Body of pancreas (tissue), 4 donors: Measurements from ENCODE around the gene POLR3E. TPM values are rescaled to one million over a fixed set of nuclear protein-coding genes. Genes with fewer than 3 reads are reported as not detected.
A peak's percentile ranks its signal among the peaks of the same experiment; 100 is the strongest.

ENCODE experiments used
- ATAC-seq: fragments of 150-250 bp; one replicate; pipeline ENCODE4 v1.9.1; 2016
- DNase-seq, 4 donors: peaks; one replicate each; pipeline ENCODE4 v3.0.0-alpha.2; 2019
- H3K27ac ChIP-seq, 4 donors: fragments of 200-600 bp; sonication (generic); 1 replicate in 3 of 4; 2 replicates in 1 of 4; pipeline versions ENCODE4 v1.5.1 to v1.6.1; 2016 to 2019; ENCODE audit warnings: mild to moderate bottlenecking in 1 of 4, mixed read lengths in 1 of 4, moderate library complexity in 1 of 4
- H3K27me3 ChIP-seq, 2 donors: fragments of 200-600 bp; sonication (generic); one replicate each; pipeline ENCODE4 v1.6.0; 2016; ENCODE audit warnings: mild to moderate bottlenecking in 1 of 2
- H3K36me3 ChIP-seq, 2 donors: fragments of 200-600 bp; sonication (generic); replicated peaks in 1 of 2; 2 replicates each; pipeline ENCODE4 v1.5.1; 2016; ENCODE audit warnings: low read depth in 2 of 2; ENCODE audit not compliant: insufficient read depth in 1 of 2
- H3K4me1 ChIP-seq: fragments of 200-600 bp; sonication (generic); one replicate; pipeline ENCODE4 v1.6.0; 2016
- H3K4me3 ChIP-seq, 2 donors: fragments of 200-600 bp; sonication (generic); 1 replicate in 1 of 2; 2 replicates in 1 of 2; pipeline ENCODE4 v1.5.1; 2016 to 2019
- H3K9me3 ChIP-seq, 3 donors: fragments of 200-600 bp; sonication (generic); 1 replicate in 2 of 3; 2 replicates in 1 of 3; pipeline ENCODE4 v1.5.1; 2016
- POLR2A ChIP-seq, 3 donors: fragments of 450-650 bp; IDR thresholded peaks; one replicate each; pipeline ENCODE4 v1.6.1; 2016; ENCODE audit warnings: antibody characterized with exemption in 3 of 3, mild to moderate bottlenecking in 2 of 3
- WGBS, 2 donors: methylation state at CpG; one replicate each; pipeline ENCODE4 v1.1.5; 2017; 5-methylcytosine and 5-hydroxymethylcytosine counted together
- intact Hi-C: fragments of 100-400 bp; cut with DNase I; formaldehyde crosslinking; loops from one replicate; pipeline ENCODE4 v1.15.1; 2023
- total RNA-seq, 2 donors: library from RNA; depleted of rRNA; stranded (reverse); fragments of >200 nt; gene quantifications; one replicate each; pipeline ENCODE4 v1.1.0, GENCODE V29; 2016
- TF ChIP-seq, protein P1 (sequence below), 7 experiments: fragments of 450-650 bp in 4 of 7; fragments of 200-600 bp in 3 of 7; sonication (generic) in 3 of 7; IDR thresholded peaks; one replicate each; pipeline ENCODE4 v1.5.1; 2016 to 2019; ENCODE audit warnings: antibody characterized with exemption in 7 of 7

Gene POLR3E
- total RNA-seq, 2 donors from 2014 or later, result 52.1 to 94.9 TPM

GRCh38 chr16:22372882-22373661 is 75.9 kb downstream of the POLR3E start:
- no peak for TF ChIP-seq POLR2A (IDR thresholded peaks at IDR 0.05)
- TF ChIP-seq, protein P1, sequence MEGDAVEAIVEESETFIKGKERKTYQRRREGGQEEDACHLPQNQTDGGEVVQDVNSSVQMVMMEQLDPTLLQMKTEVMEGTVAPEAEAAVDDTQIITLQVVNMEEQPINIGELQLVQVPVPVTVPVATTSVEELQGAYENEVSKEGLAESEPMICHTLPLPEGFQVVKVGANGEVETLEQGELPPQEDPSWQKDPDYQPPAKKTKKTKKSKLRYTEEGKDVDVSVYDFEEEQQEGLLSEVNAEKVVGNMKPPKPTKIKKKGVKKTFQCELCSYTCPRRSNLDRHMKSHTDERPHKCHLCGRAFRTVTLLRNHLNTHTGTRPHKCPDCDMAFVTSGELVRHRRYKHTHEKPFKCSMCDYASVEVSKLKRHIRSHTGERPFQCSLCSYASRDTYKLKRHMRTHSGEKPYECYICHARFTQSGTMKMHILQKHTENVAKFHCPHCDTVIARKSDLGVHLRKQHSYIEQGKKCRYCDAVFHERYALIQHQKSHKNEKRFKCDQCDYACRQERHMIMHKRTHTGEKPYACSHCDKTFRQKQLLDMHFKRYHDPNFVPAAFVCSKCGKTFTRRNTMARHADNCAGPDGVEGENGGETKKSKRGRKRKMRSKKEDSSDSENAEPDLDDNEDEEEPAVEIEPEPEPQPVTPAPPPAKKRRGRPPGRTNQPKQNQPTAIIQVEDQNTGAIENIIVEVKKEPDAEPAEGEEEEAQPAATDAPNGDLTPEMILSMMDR (IDR thresholded peaks at IDR 0.05), result no peak
- intact Hi-C loops, result no loop called here
- peaks cover 60% of the 10 kb centered on the region for H3K4me1 ChIP-seq
- ATAC-seq (no peak), DNase-seq (no peak)
- no peaks in the 10 kb centered on the region for H3K27me3 ChIP-seq
- H3K4me3 ChIP-seq, result peak overlapping the region; percentile 60 to 92
- 27 to 31% methylated on average over 14 of the region's 14 CpGs for WGBS, 2 donors
- no peaks in the 10 kb centered on the region for H3K9me3 ChIP-seq
- H3K36me3 ChIP-seq, result no peaks in the 10 kb centered on the region
- H3K27ac ChIP-seq, result peak overlapping the region; percentile 81 to 91 (median 84)

GRCh38 chr16:22373662-22374310 is 76.6 kb downstream of the POLR3E start:
- no peaks in the 10 kb centered on the region for H3K27me3 ChIP-seq
- H3K4me3 ChIP-seq, result peak overlapping the region; percentile 60 to 92
- 1 to 27% methylated on average over 4 to 51 of the region's 51 CpGs for WGBS, 2 donors
- peaks cover 53% of the 10 kb centered on the region for H3K4me1 ChIP-seq
- DNase-seq (peak; percentile 53 to 75 (median 68)), ATAC-seq (peak; percentile 45)
- no peaks in the 10 kb centered on the region for H3K36me3 ChIP-seq
- H3K27ac ChIP-seq, result peak overlapping the region; percentile 81 to 91 (median 84)
- TF ChIP-seq POLR2A (IDR thresholded peaks at IDR 0.05), result peak in 1 of 3 donors; percentile 33
- TF ChIP-seq, protein P1 (IDR thresholded peaks at IDR 0.05), result no peak
- no peaks in the 10 kb centered on the region for H3K9me3 ChIP-seq
- intact Hi-C loops, result no loop called here

DNA sequence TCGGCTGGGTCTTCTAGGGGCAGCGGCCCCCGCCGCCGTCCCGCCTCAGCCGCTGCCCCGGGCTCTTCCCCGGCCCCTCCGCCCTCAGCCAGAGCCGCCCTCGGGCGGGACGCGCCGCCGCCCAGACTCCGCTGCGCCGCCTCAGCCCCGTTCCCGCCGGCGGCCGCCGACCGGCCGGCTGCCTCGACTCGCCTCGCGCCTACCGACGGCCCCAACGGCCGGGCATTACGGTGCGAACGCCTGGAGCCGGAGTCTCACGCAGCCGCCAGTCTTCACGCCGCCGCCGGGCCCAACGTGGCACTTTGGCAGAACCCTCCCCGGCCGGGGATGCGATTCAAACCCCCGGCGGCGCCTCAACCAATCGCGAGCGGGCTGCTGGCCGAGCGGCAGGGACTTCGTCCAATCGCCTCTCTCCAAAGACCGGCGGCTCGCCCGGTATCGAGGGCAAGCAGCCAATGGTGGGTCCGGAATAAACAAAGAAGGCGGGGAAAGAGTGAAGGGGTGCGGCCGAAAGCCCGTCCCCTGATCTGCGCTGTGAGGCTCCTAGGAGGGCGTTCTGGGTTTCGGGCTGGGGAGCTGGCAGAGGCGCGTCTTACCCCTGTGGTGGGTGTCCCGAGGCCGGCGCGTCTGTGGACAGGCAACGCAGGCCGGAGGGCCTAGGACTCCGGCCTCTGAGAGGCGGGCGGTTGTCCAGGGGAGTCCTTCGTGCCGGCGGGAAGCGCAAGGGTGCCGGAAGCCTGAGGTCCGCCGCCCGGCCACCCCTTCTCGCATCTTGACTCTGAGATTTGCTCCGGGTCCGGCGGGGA is 77.3 kb downstream of the POLR3E start, which contains the start of gene CDR2:
Gene CDR2, minus strand, starts transcription at position 309 of the 806 bp plus-strand sequence. CDS start 310 bp downstream, outside the sequence.
- 0% methylated on average over 18 to 95 of the region's 96 CpGs for WGBS, 2 donors
- Histone ChIP-seq H3K9me3 (no peaks in the 10 kb centered on the region), H3K36me3 (no peaks in the 10 kb centered on the region), H3K4me1 (peaks cover 46% of the 10 kb centered on the region), H3K4me3 (peak within 1 kb of the TSS; percentile 60 to 92), H3K27me3 (no peaks in the 10 kb centered on the region), H3K27ac (peak within 1 kb of the TSS; percentile 81 to 91 (median 84))
- DNase-seq (peak; percentile 98 to 99 (median 98)), ATAC-seq (peak; percentile 96)
- intact Hi-C loops, result no loop called here
- TF ChIP-seq POLR2A (IDR thresholded peaks at IDR 0.05), result peak; percentile 85 to 96 (median 89)
- TF ChIP-seq, protein P1 (IDR thresholded peaks at IDR 0.05), result no peak

- Histone ChIP-seq H3K9me3 (no peaks in the 10 kb centered on the region), H3K27me3 (no peaks in the 10 kb centered on the region), H3K27ac (peak overlapping the region in 3 of 4 donors; percentile 42 to 91 (median 87)), H3K4me3 (peak overlapping the region; percentile 25 to 92), H3K4me1 (peaks cover 38% of the 10 kb centered on the region), H3K36me3 (no peaks in the 10 kb centered on the region)
- TF ChIP-seq, protein P1 (IDR thresholded peaks at IDR 0.05), result no peak
- no peak for TF ChIP-seq POLR2A (IDR thresholded peaks at IDR 0.05)
- DNase-seq (peak in 2 of 4 donors; percentile 12 to 15), ATAC-seq (no peak)
- intact Hi-C loops, result no loop called here
- 32 to 40% methylated on average over 22 to 28 of the region's 28 CpGs for WGBS, 2 donors
Observed at GRCh38 chr16:22375117-22375962, 78.1 kb downstream of the POLR3E start.
